NCI-H1092 (cell line): ENCODE measurements around the gene HK2.

Source experiments
- DNase-seq: peaks from one replicate; lab custom pipeline; 2025; lab: John Stamatoyannopoulos, UW

Gene HK2

GRCh38 chr2:74857215-74857614 lies 23.3 kb downstream of the HK2 start:
- DNase-seq = no peak

DNA sequence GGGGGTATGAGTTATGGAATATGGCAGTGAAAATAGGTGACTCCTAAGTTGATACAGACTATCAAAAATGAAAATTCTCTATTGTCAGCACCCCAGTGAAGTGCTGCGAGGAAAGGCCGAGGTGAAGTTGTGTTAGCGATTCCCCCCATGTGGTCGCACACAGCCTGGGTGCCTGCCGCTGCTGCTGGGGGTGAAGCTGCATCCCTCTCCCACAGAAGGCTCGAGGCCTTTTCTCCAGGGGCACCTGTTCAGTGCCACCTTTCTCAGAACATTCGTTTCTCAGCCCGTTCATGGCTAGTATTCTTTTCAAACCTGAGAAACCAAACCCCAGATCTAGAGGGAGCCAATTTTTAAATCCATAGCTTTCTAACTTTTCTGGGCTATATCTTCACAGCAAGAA lies 23.8 kb downstream of the HK2 start:
- no peak for DNase-seq

DNA sequence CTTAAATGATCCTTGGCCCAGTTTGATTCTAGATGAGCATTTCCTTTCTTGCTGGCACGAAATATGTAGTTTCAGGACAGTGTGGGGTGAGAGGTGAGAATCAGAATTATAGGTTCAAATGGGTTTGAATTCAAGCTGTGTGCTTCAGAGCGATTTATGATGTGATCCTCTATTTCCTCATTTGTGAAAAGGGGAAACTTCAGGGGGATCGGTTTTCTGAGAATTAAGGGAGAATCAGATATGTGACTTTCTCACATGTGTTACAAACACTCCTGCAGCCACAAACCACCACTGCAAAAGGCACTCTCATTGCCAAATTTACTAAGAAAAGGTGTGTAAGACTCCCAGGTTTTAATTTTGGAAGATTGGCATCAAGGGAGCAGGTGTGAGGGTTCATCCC lies 24.4 kb downstream of the HK2 start:
- no peak for DNase-seq

- DNase-seq = no peak
These were observed 26.2 kb downstream of the HK2 start for GRCh38 chr2:74860079-74860478.

DNA sequence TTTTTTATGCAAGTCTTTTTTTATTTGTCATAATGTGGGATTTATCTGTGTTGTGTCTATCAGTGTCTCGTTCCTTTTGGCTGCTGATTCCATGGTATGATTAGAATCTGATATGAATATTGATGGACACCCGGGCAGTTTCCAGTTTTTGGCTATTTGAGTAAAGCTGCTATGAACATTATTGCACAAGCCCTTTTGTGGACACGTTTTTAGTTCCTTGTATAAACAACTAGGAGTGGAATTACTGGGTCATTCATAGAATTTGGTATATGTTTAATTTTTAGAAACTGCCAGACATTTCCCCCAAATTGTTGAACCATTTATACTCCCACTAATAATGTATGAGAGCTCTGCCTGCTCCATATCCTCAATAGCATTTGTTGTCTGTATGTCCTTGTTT lies 26.6 kb downstream of the HK2 start:
- DNase-seq = no peak

DNA sequence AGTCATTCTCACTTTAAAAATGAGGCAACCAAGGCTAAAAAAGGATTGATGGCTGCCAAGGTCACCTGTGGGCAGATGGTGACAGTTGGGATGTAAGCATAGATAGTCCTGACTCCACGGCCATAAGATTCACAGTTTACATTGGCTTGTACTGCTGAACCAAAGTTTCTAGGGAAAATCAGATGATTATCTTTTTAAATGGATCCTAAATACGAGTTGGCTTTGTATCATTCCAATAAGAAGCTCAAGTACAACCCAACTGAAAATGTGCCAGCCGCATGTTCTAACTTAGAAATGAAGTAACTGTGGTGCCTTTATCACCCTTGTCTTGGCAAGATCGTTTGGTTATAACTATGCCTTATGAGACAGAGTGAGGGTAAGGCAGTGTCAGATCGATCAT lies 27.6 kb downstream of the HK2 start:
- DNase-seq = no peak

- no peak for DNase-seq
These were observed 28.4 kb downstream of the HK2 start for GRCh38 chr2:74862020-74862964.

- DNase-seq = no peak
These were observed 29.9 kb downstream of the HK2 start for GRCh38 chr2:74863802-74864248.

- no peak for DNase-seq
These were observed 31.1 kb downstream of the HK2 start for GRCh38 chr2:74864728-74865722.

DNA sequence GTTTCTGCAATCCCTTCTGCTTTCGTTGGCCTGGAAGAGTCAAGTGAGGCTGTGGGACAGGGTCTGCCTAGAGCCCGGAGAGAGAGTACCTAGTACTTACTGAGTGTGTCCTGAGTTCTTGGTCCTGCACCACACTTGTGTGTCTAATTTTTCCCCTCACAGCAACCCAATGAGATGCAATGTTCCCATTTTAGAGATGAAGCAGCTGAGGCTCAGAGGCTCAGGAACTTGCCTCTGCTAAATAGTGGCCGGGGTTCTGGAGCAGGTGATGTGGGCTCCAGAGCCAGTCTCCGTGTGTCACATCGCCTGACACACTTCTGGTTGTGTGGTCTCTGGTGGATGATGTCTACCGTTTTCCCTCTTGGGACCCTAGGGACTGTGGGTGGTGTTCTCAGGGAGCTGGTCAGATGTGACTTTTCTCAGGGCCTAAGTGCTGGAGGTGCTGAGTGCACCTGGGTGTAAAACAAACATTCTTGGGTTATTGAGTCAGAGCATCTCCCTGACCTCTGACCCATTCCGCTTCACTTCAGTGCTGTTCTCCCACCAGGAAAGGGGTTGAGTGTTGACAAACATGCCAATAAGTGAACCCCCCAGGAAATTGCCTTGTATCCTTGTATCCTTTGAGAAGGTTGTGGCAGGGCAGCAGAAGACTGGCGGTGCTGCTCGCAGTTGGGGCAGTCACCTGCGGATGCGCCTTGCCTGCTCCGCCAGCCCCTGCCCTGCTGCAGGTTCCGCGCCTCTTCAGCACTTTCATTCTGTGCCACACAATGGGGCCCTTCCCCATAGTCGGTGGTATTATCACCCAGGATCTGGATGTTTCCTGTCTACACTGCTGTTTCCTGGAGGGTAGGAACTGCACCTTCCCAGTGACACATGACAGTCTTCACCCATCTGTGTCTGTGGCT lies 32.1 kb downstream of the HK2 start:
- DNase-seq = no peak

DNA sequence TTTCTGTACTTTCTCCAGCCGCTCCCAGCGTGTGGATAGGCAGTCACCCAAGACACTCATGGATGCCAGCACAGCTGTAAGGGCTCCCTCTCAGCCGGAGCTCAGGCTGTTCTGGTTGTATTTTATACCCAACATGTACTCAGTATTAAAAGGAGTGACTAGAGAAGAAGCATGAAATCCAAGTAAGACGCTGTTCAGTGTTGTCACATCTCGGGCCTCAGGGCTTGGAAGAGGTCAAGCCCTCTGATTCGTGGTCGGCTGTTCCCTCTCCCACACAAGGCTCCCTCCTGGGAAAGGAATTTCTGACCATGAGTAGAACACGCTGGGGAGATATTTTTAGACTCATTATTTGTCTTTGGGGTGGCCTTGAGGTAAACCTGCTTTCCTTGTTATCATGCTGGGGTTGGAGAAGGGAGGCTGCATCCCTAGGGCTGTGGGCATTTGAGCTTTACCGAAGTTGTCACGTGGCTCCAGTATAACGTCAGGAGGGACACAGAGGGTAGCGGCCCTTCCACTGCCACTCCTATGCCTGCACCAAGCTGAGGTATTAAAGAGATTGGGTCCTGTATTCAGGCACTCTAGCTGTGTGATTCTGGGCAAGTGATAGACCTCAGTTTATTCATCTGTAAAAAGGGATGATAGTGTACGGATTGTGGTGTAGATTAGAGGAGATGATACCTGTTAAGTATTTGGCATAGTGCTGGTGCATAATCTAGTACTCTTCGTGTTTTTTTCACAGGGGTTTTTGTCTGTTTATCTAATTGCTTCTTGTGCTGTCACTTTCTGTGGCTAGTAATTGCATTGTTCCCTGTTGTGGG lies 34.1 kb downstream of the HK2 start:
- DNase-seq = no peak

- DNase-seq = no peak
These were observed 35.6 kb downstream of the HK2 start for GRCh38 chr2:74869517-74869916.

GRCh38 chr2:74870951-74871350 lies 37.0 kb downstream of the HK2 start:
- no peak for DNase-seq

- DNase-seq = no peak
These were observed 37.5 kb downstream of the HK2 start for GRCh38 chr2:74871414-74871813.

DNA sequence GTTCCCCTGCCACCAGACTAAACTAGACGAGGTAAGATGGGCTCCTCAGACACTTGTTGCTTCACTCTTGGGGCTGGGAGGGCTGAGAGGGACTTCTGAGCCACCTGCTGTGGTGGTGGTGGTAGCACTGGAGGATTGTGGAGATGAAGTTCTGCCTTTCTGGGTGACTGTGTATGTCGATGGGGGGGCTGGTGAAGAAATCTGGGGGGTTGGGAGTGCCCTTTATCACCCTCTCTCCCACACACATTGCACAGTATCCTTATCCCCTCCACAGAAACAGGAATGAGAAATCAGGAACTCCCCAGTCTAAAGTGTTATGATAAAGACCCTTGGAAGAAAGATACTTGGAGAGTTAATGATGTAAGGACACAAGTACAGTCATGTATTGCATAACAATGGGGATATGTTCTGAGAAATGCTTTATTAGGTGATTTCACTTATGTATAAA lies 38.5 kb downstream of the HK2 start:
- DNase-seq = no peak

- no peak for DNase-seq
These were observed 39.2 kb downstream of the HK2 start for GRCh38 chr2:74873012-74873665.

DNA sequence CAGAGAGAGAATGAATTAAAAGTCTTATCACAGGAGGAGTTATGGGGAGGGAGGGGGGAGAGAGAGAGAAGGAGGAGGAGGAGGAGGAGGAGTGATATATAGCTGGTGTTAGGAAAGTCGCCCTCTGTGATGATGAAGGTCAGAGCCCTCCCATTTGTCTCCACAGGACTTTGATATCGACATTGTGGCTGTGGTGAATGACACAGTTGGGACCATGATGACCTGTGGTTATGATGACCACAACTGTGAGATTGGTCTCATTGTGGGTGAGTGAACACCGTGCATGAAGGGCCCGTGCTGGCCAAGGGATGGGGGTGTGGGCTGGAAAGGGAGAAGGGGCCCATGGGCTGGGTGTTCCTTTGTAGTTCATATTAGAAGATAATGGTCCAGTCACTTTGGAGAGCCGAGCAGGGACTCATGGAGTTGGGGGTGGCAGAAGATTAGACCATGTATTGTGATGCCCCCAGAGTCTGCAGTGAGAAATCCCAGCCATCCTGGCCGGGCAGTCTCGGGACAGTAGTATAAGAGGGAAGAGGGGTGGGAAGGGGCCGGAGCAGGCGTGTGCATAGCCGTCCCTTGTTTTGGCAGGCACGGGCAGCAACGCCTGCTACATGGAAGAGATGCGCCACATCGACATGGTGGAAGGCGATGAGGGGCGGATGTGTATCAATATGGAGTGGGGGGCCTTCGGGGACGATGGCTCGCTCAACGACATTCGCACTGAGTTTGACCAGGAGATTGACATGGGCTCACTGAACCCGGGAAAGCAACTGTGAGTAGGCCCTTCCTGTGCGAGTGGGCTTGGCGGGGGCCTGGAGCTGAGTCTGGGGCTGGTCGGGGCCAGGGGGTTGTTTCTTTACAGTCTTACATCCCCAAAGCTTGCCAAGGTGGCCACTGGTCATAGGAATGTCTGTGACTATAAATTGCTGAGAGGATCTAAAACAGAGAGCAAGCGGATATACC lies 40.0 kb downstream of the HK2 start:
- no peak for DNase-seq

DNA sequence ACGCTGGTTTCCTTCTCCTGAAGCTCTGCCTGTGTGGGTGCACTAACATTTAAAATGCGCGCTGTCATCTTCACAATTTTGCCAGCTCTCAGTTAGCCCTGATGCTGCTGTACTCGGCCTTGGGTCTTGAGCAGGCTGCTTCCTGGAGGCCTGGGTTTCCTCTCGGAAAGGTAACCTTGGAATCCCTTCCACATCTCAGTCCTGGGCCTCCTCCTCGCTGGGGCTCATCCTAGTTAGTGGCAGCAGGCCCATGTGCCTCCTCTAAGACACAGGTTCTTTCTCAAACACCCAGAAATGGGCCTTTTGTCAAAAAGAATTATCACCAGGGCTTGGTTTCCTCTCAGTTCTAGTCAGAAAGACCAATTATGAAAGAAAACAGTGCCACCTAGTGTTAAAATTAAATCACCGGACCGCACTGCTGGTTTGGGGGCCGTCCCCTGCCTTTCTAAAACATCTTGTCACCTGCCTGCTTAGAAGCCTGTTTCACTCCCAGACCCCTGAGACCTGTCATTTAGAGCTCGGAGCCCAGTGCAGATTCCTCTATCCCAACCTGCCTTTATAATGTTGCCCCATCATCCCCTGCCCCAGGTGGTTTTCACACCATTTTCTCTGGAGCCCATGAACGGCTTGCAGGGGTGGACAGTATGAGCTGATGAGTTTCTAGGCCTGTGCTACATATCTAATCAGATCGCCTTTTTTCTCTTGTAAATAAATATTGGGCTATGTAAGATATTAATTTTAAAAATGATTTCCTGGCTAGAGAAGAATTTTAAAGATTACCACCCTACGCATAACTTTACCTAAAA lies 42.4 kb downstream of the HK2 start:
- DNase-seq = no peak
